NCI-H526 (cell line): ENCODE measurements around the gene IGFL2.

Experiments used
- DNase-seq, 2 experiments: peaks; one replicate each; lab custom pipeline; 2025; lab: John Stamatoyannopoulos, UW

Gene IGFL2

GRCh38 chr19:46209051-46209450 lies 61.0 kb downstream of the IGFL2 start:
- no peak for DNase-seq

GRCh38 chr19:46209472-46209871 lies 61.4 kb downstream of the IGFL2 start:
- no peak for DNase-seq

- no peak for DNase-seq
Observed at GRCh38 chr19:46210669-46211068, 62.6 kb downstream of the IGFL2 start.
